GM18873 (cell line): ENCODE data around the gene GPR21.

Source experiments
- ATAC-seq: cut with Tn5 transposase; IDR thresholded peaks from one replicate; pipeline ENCODE4 v1.9.1; 2021; ENCODE audit warnings: mild to moderate bottlenecking, moderate library complexity, moderate number of reproducible peaks; ENCODE audit not compliant: unreplicated experiment, low FRiP score

GPR21 gene

GRCh38 chr9:123062351-123063176 lies 29.1 kb downstream of the GPR21 start:
- ATAC-seq, result no peak

GRCh38 chr9:123063177-123063598 lies 29.7 kb downstream of the GPR21 start:
- no peak for ATAC-seq

GRCh38 chr9:123063896-123064295 lies 30.4 kb downstream of the GPR21 start:
- no peak for ATAC-seq

- ATAC-seq, result no peak
Observed at GRCh38 chr9:123064716-123065115, 31.2 kb downstream of the GPR21 start.

GRCh38 chr9:123065196-123065595 lies 31.7 kb downstream of the GPR21 start:
- ATAC-seq, result no peak

GRCh38 chr9:123067136-123067535 lies 33.7 kb downstream of the GPR21 start:
- ATAC-seq, result no peak

GRCh38 chr9:123069010-123069481 lies 35.6 kb downstream of the GPR21 start:
- no peak for ATAC-seq

- ATAC-seq, result no peak
Observed at GRCh38 chr9:123070198-123070597, 36.7 kb downstream of the GPR21 start.

- ATAC-seq, result no peak
Observed at GRCh38 chr9:123072407-123072995, 39.0 kb downstream of the GPR21 start.

- no peak for ATAC-seq
Observed at GRCh38 chr9:123073441-123073840, 40.0 kb downstream of the GPR21 start.

GRCh38 chr9:123073991-123074422 lies 40.5 kb downstream of the GPR21 start:
- ATAC-seq, result no peak

GRCh38 chr9:123074628-123075027 lies 41.2 kb downstream of the GPR21 start:
- ATAC-seq, result no peak

GRCh38 chr9:123080444-123080843 lies 47.0 kb downstream of the GPR21 start:
- no peak for ATAC-seq

GRCh38 chr9:123081824-123082223 lies 48.4 kb downstream of the GPR21 start:
- ATAC-seq, result no peak

- ATAC-seq, result no peak
Observed at GRCh38 chr9:123083680-123084079, 50.2 kb downstream of the GPR21 start.

- no peak for ATAC-seq
Observed at GRCh38 chr9:123084256-123084655, 50.8 kb downstream of the GPR21 start.
